CD4-positive, alpha-beta T cell treated with Interleukin-6 at 100 ng/mL for 8 hours (primary cell): ENCODE data around the gene MAG.
"Not testable (repeated sequence)": the region's sequence is repeated elsewhere in the genome, so short reads cannot be mapped to it uniquely, and the experiment has no call there.

ENCODE experiments used
- DNase-seq: peaks from one replicate; pipeline ENCODE4 v3.0.0-alpha.2; 2020; ENCODE audit warnings: mixed read lengths, low spot score

The MAG gene

DNA sequence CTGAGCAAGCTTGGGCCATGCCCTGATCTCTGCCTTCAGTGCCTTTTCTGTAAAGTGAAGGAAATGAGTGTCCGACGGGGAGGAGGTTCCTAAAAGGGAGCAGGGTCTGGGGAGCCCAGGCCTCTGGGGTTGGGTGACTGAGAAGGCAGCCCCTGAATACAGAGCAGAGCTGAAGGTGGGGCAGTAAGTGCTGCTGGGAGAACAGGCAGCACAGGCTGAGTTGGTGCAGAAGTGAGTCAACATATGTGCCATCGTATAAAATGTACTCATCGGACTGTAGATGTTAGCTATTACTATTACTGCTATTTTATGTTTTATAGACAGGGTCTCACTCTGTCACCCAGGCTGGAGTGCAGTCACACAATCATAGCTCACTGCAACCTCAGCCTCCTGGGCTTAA lies 10.7 kb upstream of the MAG start:
- DNase-seq: no peak

- DNase-seq: no peak
Measured at GRCh38 chr19:35284153-35285094, 7.5 kb upstream of the MAG start.

DNA sequence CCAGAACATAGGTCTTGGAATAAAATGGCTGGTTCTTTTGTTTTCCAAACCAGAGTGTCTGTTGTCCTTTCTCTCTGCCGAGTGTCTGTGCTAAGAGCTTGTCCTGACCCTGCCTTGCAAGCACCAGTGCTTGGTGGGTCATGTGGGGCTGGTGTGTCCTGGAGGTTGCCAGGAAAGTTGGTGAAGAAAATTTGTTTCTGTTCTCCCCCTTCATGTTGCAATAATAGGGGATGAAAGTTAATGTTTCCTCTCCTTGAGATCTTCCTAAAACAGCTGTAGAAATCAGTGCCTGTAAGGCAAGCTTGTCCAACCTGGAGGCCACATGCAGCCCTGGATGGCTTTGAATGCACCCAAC lies 6.9 kb upstream of the MAG start:
- no peak for DNase-seq

DNA sequence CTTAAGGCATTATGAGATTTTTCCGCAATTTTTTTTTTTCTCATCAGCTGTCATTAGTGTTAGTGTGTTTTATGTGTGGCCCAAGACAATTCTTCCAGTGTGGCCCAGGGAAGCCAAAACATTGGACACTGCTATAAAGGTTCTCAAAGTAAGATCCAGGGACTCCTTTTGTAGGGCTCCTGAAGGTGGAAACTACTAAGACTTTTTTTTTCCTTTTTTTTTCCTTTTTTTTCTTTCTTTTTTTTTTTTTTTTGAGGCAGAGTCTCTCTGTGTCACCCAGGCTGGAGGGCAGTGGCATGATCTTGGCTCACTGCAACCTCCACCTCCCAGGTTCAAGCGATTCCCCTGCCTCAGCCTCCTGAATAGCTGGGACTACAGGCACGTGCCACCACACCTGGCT lies 6.5 kb upstream of the MAG start:
- DNase-seq: not testable (repeated sequence)

GRCh38 chr19:35286101-35286500 lies 5.9 kb upstream of the MAG start:
- not testable (repeated sequence) for DNase-seq

- no peak for DNase-seq
Measured at GRCh38 chr19:35287713-35288112, 4.2 kb upstream of the MAG start.

DNA sequence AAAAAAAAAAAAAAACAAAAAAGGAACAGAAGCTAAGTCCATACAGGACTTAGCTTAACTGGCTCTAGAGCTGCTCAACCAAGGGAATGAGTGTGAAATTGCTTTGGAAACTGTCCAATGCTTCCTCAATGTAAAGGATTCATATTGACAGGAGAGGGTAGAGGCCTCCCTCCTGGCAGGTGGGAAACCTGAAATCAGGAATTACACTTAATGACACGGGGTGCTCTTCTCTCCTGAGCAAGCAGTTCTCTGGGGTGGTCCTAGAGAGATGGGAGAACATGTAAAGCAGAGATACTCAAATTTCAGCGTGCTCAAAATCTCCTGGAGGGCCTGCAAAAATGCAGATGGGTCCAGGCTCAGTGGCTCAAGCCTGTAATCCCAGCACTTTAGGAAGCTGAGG lies 3.6 kb upstream of the MAG start:
- DNase-seq: no peak

DNA sequence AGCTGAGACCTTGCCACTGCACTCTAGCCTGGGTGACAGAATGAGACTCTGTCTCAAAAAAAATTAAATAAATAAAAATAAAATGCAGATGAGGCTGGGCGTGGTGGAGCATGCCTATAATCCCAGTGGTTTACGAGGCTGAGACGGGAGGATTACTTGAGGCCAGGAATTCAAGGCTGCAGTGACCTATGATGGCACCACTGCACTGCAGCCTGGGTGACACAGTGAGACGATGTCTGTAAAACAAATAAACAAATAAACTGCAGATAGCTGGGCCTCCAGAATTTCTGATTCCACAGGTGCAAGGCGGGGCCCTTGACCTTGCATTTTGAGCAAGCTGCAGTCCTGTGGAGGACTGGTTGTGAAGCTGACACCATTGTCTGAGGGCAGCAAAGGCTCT lies 3.1 kb upstream of the MAG start:
- no peak for DNase-seq

- no peak for DNase-seq
Measured at GRCh38 chr19:35290381-35291127, 1.4 kb upstream of the MAG start.

- DNase-seq: no peak
Measured at GRCh38 chr19:35291259-35291658, 702 bp upstream of the MAG start.

GRCh38 chr19:35292421-35293362 lies 731 bp downstream of the MAG start:
- DNase-seq: no peak

GRCh38 chr19:35293363-35293739 lies 1.4 kb downstream of the MAG start:
- DNase-seq: no peak

DNA sequence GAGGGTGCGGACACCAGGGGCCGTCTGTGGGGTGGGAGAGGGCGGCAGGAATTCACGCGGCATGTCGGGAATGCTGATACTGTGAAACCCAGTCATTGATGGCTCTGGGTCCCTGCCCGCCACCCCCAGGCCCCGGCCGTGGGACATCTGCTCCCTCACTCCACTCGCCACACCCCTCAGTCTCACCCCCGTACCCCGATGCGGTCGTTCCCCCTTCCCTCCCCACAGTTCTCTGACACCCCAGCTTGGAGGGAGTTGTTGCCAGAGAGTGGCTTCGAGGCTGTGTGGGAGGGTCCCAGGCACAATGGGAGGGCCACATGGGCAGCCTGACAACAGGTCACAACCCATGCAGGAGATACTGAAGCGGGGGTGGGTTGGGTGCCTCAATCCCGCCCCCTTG lies 1.8 kb downstream of the MAG start:
- DNase-seq: no peak

GRCh38 chr19:35294328-35294727 lies 2.4 kb downstream of the MAG start:
- DNase-seq: no peak

- no peak for DNase-seq
Measured at GRCh38 chr19:35294859-35295791, 3.2 kb downstream of the MAG start.

GRCh38 chr19:35295792-35296462 lies 4.0 kb downstream of the MAG start:
- peak; percentile 36 for DNase-seq

DNA sequence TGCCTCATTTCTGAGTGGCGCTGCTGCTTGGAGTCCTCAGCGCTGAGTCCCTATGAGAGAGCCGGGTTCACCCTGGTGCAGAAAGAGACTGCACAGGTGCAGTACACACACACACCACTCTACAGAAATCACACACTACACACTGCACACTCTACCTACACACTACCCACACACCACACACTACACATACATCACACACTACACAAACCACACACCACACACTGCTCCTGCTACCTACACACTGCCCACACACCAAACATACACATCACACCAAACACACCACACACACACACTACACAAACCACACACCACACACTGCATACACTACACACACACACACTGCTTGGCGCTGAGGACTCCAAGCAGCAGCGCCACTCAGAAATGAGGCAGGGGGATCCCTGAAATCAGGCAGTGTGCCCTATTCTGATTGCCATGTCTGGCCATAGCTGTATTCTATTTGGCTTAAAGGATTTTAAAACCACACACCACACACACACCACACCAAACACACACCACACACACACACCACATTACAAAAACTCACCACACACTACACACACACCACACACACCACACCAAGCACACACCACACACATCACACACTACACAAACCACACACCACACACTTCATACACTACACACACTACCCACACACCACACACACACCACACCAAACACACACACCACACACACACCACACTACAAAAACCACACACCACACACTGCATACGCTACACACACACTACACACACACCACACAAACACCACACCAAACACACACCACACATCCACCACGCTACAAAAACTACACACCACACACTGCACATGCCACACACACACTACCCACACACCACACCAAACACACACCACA lies 4.9 kb downstream of the MAG start:
- DNase-seq: no peak

GRCh38 chr19:35297515-35297848 lies 5.5 kb downstream of the MAG start:
- DNase-seq: no peak

DNA sequence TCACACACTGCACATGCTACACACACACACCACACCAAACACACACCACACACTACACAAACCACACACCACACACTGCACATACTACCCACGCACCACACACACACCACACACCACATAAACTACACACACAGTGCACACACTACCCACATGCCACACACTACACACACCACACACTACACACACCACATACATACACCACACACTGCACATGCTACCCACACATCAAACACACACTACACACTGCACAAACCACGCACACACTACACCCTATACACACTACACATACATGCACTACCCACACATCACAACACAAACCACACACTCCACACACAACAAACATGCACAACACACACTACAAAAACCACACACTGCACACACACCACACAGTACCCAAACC lies 6.0 kb downstream of the MAG start:
- DNase-seq: no peak

GRCh38 chr19:35298561-35298972 lies 6.6 kb downstream of the MAG start:
- DNase-seq: no peak
